ENCODE data around the gene RPRD1A. TPM values are rescaled to one million over a fixed set of nuclear protein-coding genes. Genes with fewer than 3 reads are reported as not detected.
A peak's percentile ranks its signal among the peaks of the same experiment; 100 is the strongest.
"Not testable (repeated sequence)": the region's sequence is repeated elsewhere in the genome, so short reads cannot be mapped to it uniquely, and the experiment has no call there.

RPRD1A gene
- total RNA-seq, 1 experiment from 2014 or later: 58.5 TPM

DNA sequence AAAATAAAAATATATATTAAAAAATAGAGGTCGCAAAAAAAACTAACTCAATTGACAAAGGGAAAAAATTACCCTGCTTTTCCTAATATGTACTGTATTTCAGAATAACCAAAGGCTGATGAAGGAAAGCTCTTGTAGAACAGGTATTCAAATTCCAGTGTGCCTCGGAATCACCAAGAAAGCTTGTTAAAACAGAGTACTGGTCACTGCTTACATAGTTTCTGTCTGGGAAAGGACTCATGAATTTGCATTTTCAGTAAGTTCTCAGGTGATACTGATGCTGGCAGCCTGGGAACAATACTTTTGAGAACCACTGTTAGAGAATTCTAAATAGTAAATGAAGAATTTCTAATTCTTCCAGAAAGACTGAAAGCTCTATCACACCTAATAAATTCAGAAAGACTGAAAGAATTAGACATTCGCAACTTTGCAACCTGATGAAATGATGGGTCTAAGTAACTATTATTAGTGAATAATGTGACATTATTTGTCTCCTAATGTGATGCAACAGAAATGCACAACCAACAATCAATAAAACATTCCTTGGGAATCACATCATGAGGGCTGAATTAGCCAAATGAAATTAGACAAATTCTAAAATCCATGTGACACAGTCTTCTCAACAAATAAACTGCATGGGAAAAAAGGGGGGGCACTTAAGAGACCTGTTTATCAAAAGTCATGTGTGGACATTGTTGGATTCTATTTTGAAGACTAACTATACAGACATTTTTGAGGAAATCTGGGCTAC lies 21.9 kb downstream of the RPRD1A start:
- no peak for DNase-seq (ENCODE audit: low read depth, low spot score)
- in situ Hi-C loops (cut with HindIII; ENCODE audit: low pct_unique_long_range_greater_than_20kb, low sequenced_read_pairs): no loop called here

GRCh38 chr18:36043153-36043552 lies 24.2 kb downstream of the RPRD1A start:
- in situ Hi-C loops (cut with HindIII; ENCODE audit: low pct_unique_long_range_greater_than_20kb, low sequenced_read_pairs): no loop called here
- no peak for DNase-seq (ENCODE audit: low read depth, low spot score)

DNA sequence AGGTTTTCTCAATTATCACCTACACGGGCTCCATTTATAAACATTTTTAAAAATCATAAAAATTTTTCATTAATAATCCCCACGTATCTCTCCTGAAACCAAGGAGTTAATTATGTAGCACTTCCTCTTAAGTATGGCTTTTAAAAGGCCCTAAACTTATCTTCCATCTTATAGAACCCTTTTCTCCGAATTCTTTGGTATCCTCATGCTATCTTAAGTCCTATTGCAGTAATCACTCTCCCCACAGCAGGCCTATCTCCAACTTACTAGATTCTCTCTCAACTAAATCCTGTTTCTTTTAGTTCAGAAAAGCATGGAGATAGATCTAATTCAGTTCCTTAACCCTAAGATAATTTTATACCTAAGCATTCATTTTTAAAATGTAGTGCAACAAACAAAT lies 26.2 kb downstream of the RPRD1A start:
- in situ Hi-C loops (cut with HindIII; ENCODE audit: low pct_unique_long_range_greater_than_20kb, low sequenced_read_pairs): no loop called here
- no peak for DNase-seq (ENCODE audit: low read depth, low spot score)

GRCh38 chr18:36038102-36038663 lies 29.2 kb downstream of the RPRD1A start:
- DNase-seq (ENCODE audit: low read depth, low spot score): no peak
- in situ Hi-C loops (cut with HindIII; ENCODE audit: low pct_unique_long_range_greater_than_20kb, low sequenced_read_pairs): no loop called here

DNA sequence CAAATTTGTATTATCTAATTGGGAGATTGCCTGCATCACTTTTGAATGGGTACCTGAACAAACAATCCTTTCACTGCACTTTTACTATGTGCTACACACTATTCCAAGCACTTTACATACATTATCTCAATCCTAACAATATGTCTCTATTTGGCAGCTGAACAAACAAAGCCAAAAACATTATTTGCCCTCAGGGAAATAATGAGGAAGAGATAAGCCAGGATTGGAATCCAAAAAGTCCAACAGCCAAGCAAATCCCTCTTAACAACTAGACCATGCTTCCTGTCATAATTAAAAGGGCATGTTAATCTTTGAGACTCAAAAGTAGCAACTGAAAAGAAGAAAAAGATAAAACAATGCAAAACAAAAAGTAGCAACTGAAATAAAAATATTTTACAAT lies 32.1 kb downstream of the RPRD1A start:
- DNase-seq (ENCODE audit: low read depth, low spot score): peak; percentile 65

GRCh38 chr18:36034299-36034895 lies 33.0 kb downstream of the RPRD1A start:
- DNase-seq (ENCODE audit: low read depth, low spot score): no peak
- in situ Hi-C loops (cut with HindIII; ENCODE audit: low pct_unique_long_range_greater_than_20kb, low sequenced_read_pairs): no loop called here

More for the DNA sequence above, 32.1 kb downstream of the RPRD1A start:
- in situ Hi-C loops (cut with HindIII; ENCODE audit: low pct_unique_long_range_greater_than_20kb, low sequenced_read_pairs): no loop called here

DNA sequence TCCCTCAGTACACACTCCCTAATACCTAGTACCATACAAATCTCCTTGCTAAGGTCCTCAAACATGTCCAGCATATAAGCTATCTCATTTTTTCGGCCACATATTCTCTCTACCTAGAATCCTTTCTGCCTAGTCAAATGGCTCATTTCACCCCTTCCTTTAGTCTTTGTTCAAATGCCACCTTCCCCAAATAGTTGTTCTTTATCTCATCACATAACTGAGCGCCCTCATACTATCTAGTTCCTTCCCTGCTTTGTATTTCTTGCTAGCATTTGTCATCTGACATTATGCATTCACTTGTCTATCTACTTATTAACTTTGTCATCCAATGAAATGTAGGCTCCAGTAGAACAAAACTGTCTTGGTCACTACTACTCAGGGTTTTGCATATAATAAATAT lies 35.5 kb downstream of the RPRD1A start:
- in situ Hi-C loops (cut with HindIII; ENCODE audit: low pct_unique_long_range_greater_than_20kb, low sequenced_read_pairs): no loop called here

GRCh38 chr18:36031407-36031806 lies 36.0 kb downstream of the RPRD1A start:
- in situ Hi-C loops (cut with HindIII; ENCODE audit: low pct_unique_long_range_greater_than_20kb, low sequenced_read_pairs): no loop called here
- DNase-seq (ENCODE audit: low read depth, low spot score): no peak

More for the DNA sequence above, 35.5 kb downstream of the RPRD1A start:
- no peak for DNase-seq (ENCODE audit: low read depth, low spot score)

GRCh38 chr18:36028859-36029258 lies 38.5 kb downstream of the RPRD1A start:
- in situ Hi-C loops (cut with HindIII; ENCODE audit: low pct_unique_long_range_greater_than_20kb, low sequenced_read_pairs): no loop called here
- no peak for DNase-seq (ENCODE audit: low read depth, low spot score)

DNA sequence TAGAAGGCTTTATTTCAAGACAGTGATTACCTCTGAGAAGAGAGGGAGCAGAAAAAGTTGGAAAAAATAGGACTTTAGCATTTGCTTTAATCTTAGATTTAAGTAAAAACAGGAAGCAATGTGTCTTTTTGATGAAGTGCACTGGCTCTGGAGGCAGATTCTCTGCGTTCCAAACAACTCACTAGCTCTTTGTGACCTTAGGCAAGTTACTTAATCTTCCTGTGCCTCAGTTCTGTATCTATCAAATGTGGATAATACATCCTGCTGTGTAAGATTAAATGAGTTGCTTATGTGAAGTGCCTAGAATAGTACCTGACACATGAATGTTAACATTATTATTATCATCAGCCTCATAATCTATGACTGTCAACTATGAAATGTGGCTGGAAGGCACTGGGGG lies 42.3 kb downstream of the RPRD1A start:
- DNase-seq (ENCODE audit: low read depth, low spot score): peak; percentile 27
- in situ Hi-C loops (cut with HindIII; ENCODE audit: low pct_unique_long_range_greater_than_20kb, low sequenced_read_pairs): no loop called here

GRCh38 chr18:36024241-36024640 lies 43.1 kb downstream of the RPRD1A start:
- not testable (repeated sequence) for DNase-seq (ENCODE audit: low read depth, low spot score)

GRCh38 chr18:36023336-36023735 lies 44.0 kb downstream of the RPRD1A start:
- in situ Hi-C loops (cut with HindIII; ENCODE audit: low pct_unique_long_range_greater_than_20kb, low sequenced_read_pairs): no loop called here
- DNase-seq (ENCODE audit: low read depth, low spot score): peak; percentile 72

More at GRCh38 chr18:36024241-36024640, 43.1 kb downstream of the RPRD1A start:
- in situ Hi-C loops (cut with HindIII; ENCODE audit: low pct_unique_long_range_greater_than_20kb, low sequenced_read_pairs): not testable (repeated sequence)

- DNase-seq (ENCODE audit: low read depth, low spot score): no peak
- in situ Hi-C loops (cut with HindIII; ENCODE audit: low pct_unique_long_range_greater_than_20kb, low sequenced_read_pairs): no loop called here
These were observed 47.1 kb downstream of the RPRD1A start for GRCh38 chr18:36020174-36020711.

GRCh38 chr18:36017232-36017631 lies 50.1 kb downstream of the RPRD1A start:
- in situ Hi-C loops (cut with HindIII; ENCODE audit: low pct_unique_long_range_greater_than_20kb, low sequenced_read_pairs): no loop called here
- no peak for DNase-seq (ENCODE audit: low read depth, low spot score)

GRCh38 chr18:36015629-36016028 lies 51.7 kb downstream of the RPRD1A start:
- in situ Hi-C loops (cut with HindIII; ENCODE audit: low pct_unique_long_range_greater_than_20kb, low sequenced_read_pairs): no loop called here
- DNase-seq (ENCODE audit: low read depth, low spot score): no peak

GRCh38 chr18:36012891-36013290 lies 54.5 kb downstream of the RPRD1A start:
- no peak for DNase-seq (ENCODE audit: low read depth, low spot score)
- in situ Hi-C loops (cut with HindIII; ENCODE audit: low pct_unique_long_range_greater_than_20kb, low sequenced_read_pairs): no loop called here

DNA sequence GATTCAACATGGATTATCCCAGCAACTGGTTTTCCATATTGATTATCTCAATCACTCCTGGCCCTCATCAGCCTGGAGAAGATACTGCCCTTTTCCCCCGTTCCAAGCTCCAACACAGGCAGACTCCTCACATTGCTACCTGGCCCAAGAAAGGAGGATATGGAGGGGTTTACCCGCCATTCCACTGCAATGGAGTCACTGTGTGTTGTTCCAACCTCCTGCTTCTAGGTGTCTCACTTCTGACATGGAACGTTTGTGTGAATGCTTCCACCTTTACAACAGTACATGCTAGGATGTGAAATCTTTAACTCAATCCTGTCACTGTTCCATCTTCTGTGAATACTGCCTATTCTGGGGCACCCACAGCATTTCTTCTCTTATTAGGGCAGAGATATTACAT lies 58.1 kb downstream of the RPRD1A start:
- in situ Hi-C loops (cut with HindIII; ENCODE audit: low pct_unique_long_range_greater_than_20kb, low sequenced_read_pairs): no loop called here
- no peak for DNase-seq (ENCODE audit: low read depth, low spot score)

DNA sequence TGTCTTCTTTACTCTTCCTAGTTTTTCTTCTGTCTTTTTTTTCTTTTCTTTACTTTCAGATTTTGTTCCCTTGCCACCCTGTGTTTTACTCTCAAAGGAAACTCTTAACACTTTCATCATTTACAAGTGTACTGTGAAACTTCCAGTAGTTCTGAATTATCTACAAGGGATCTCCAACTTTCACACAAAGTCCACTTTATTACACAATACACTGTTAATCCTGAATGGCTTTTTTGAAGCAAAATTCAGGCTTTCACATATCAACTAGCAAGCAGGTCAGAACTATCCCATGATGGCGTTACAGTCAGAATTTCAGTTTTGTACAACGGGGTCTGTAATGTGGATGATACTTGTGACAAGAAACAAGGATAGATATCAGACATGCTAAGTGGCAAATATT lies 60.4 kb downstream of the RPRD1A start:
- in situ Hi-C loops (cut with HindIII; ENCODE audit: low pct_unique_long_range_greater_than_20kb, low sequenced_read_pairs): no loop called here

DNA sequence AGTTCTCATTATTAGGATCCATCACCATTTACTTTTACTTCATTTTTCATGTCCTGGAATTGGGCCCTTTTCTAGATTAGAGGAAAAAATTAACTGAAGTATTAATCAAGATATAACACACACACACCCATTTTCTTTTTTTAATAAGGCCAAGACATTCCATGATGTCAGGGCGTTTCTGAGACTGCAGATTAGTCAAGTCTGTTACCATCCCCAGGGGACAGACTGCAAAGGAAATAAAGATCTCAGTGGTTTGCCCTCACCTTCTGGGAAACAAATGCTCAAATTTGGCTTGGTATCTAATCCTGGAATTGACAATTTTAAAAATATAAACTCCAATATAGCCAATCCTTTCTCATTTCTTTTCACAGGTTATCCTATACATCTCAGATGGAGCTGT lies 67.4 kb downstream of the RPRD1A start:
- no peak for DNase-seq (ENCODE audit: low read depth, low spot score)
- in situ Hi-C loops (cut with HindIII; ENCODE audit: low pct_unique_long_range_greater_than_20kb, low sequenced_read_pairs): no loop called here

More for the DNA sequence above, 60.4 kb downstream of the RPRD1A start:
- no peak for DNase-seq (ENCODE audit: low read depth, low spot score)
